ENCODE measurements around the gene SHB. TPM values are rescaled to one million over a fixed set of nuclear protein-coding genes. Genes with fewer than 3 reads are reported as not detected.

The SHB gene
- total and polyA plus RNA-seq, 8 donors = 16.1 to 26.8 (median 21.9) TPM

DNA sequence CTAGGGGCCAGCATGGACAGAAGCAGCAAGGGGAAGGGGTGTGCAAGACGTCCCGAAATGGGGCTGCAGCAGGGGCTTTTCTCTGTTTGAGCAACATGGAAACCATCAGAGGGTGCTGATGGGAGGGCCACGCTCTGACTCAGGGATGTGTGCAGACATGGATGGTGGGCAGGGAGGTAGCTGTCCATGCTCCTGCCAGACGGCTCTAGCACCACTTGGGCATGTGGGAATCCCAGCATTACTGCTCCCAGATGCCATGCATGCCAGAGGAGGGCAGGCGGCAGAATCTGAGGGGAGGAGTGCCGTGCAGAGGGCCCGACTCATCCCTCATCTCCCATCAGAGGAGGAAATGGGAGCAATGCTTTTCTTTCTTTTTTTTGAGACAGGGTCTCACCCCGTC lies 119.5 kb downstream of the SHB start:
- Histone ChIP-seq H3K36me3 (peaks cover 0 to 42% of the 10 kb centered on the region in 2 donors), H3K4me1 (peaks cover 4 to 40% of the 10 kb centered on the region in 2 donors), H3K27ac (no peak overlapping the region), H3K27me3 (no peaks in the 10 kb centered on the region), H3K4me3 (no peak overlapping the region), H3K9me3 (no peaks in the 10 kb centered on the region)
- no peak for DNase-seq
- TF ChIP-seq, protein P1, sequence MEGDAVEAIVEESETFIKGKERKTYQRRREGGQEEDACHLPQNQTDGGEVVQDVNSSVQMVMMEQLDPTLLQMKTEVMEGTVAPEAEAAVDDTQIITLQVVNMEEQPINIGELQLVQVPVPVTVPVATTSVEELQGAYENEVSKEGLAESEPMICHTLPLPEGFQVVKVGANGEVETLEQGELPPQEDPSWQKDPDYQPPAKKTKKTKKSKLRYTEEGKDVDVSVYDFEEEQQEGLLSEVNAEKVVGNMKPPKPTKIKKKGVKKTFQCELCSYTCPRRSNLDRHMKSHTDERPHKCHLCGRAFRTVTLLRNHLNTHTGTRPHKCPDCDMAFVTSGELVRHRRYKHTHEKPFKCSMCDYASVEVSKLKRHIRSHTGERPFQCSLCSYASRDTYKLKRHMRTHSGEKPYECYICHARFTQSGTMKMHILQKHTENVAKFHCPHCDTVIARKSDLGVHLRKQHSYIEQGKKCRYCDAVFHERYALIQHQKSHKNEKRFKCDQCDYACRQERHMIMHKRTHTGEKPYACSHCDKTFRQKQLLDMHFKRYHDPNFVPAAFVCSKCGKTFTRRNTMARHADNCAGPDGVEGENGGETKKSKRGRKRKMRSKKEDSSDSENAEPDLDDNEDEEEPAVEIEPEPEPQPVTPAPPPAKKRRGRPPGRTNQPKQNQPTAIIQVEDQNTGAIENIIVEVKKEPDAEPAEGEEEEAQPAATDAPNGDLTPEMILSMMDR (IDR thresholded peaks at IDR 0.05) = no peak
- intact Hi-C loops (cut with DNase I) = no loop called here
- peak; percentile 18 for ATAC-seq

- TF ChIP-seq, protein P1 (IDR thresholded peaks at IDR 0.05) = no peak
- no peak overlapping the region for H3K4me3 ChIP-seq
- H3K9me3 ChIP-seq = no peaks in the 10 kb centered on the region
- no peak for DNase-seq
- H3K4me1 ChIP-seq = peaks cover 13 to 43% of the 10 kb centered on the region in 2 donors
- H3K27me3 ChIP-seq = no peaks in the 10 kb centered on the region
- ATAC-seq = no peak
- H3K27ac ChIP-seq = peak overlapping the region; percentile 13 to 33
- intact Hi-C loops (cut with DNase I) = no loop called here
- peaks cover 0 to 43% of the 10 kb centered on the region in 2 donors for H3K36me3 ChIP-seq
Observed at GRCh38 chr9:37948417-37948980, 120.5 kb downstream of the SHB start.

DNA sequence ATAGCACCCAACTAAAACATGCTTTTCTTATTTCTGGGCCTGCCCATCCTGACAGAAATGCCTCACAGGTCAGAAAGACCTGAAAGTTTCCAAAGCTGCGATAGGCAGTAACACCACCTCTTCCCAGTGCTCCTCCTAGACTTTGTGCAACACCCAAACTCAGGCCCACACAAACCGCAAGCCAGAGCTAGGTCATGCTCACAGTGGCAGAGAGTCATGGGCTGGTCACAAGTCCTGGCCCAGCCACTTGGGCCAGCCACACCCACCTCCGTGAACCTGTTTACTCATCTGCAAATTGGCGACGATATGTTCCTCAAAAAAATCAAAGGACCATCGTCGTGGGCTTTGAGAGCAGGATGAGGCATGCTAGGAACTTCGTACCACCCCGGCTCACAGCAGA lies 121.0 kb downstream of the SHB start:
- peak in 1 of 4 donors; percentile 76 for DNase-seq

DNA sequence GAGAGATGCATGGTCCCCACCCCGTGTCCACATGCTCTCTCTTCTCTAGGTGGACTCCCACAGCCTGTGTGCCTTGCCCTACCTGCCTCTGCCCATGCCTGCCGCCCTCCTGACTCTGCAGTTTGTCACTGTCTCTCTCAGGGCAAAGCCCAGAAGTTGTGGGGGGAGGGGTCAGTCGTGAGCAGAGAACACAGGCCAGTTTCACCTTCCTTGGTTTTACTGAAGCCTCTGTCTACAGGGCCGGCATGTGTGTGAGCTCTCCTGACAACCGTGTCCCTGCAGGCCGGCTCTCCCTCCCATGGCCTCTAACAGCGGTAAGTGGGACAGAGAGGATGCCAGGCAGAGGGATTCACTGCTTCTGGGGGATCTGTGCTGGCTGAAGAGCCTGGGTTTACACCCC lies 121.6 kb downstream of the SHB start:
- DNase-seq (no peak), ATAC-seq (no peak)
- Histone ChIP-seq H3K27me3 (no peaks in the 10 kb centered on the region), H3K9me3 (no peaks in the 10 kb centered on the region), H3K4me3 (no peak overlapping the region), H3K27ac (peak overlapping the region in 1 of 2 donors; percentile 30), H3K36me3 (peaks cover 0 to 41% of the 10 kb centered on the region in 2 donors), H3K4me1 (peaks cover 24 to 46% of the 10 kb centered on the region in 2 donors)
- TF ChIP-seq, protein P1 (IDR thresholded peaks at IDR 0.05) = no peak
- intact Hi-C loops (cut with DNase I) = no loop called here

More for the DNA sequence above, 121.0 kb downstream of the SHB start:
- Histone ChIP-seq H3K4me1 (peaks cover 18 to 43% of the 10 kb centered on the region in 2 donors), H3K27me3 (no peaks in the 10 kb centered on the region), H3K9me3 (no peaks in the 10 kb centered on the region), H3K4me3 (no peak overlapping the region), H3K36me3 (peaks cover 0 to 43% of the 10 kb centered on the region in 2 donors), H3K27ac (peak overlapping the region in 1 of 2 donors; percentile 33)
- intact Hi-C loops (cut with DNase I) = no loop called here
- TF ChIP-seq, protein P1 (IDR thresholded peaks at IDR 0.05) = no peak
- peak; percentile 67 for ATAC-seq

DNA sequence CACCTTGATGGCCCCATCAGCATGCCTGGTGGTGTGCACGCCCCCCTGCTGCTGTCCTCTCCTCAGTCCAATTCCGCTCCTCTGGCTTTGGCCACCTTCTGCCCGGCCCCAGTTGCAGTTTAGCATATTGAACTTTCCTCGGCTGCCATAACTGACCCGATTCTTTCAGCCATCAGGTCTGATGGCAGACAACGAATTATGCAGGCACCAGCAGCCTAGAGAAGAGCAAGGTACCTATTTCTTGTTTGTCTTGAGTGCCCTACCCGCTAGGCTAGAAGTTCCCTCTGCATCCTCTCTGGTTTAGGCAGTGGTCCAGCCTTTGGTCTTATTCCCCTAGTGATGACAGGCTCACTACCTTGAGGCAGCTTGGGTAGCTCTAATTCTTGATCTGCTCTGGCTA lies 122.1 kb downstream of the SHB start:
- no peaks in the 10 kb centered on the region for H3K27me3 ChIP-seq
- no peak for ATAC-seq

More for the DNA sequence above, 122.1 kb downstream of the SHB start:
- Histone ChIP-seq H3K36me3 (peaks cover 0 to 36% of the 10 kb centered on the region in 2 donors), H3K4me3 (no peak overlapping the region), H3K9me3 (no peaks in the 10 kb centered on the region), H3K27ac (no peak overlapping the region), H3K4me1 (peaks cover 25 to 46% of the 10 kb centered on the region in 2 donors)
- TF ChIP-seq, protein P1 (IDR thresholded peaks at IDR 0.05) = no peak
- intact Hi-C loops (cut with DNase I) = no loop called here
- DNase-seq = no peak

Data from left lung (tissue), 10 donors.